Measurements from ENCODE around the gene UXS1. TPM values are rescaled to one million over a fixed set of nuclear protein-coding genes. Genes with fewer than 3 reads are reported as not detected.

Gene UXS1
- total and polyA plus RNA-seq, 2 of the 8 experiments (the other 6 are each of a cell fraction or from before 2014, with no cell fraction given) = 44.5 to 63.4 TPM

DNA sequence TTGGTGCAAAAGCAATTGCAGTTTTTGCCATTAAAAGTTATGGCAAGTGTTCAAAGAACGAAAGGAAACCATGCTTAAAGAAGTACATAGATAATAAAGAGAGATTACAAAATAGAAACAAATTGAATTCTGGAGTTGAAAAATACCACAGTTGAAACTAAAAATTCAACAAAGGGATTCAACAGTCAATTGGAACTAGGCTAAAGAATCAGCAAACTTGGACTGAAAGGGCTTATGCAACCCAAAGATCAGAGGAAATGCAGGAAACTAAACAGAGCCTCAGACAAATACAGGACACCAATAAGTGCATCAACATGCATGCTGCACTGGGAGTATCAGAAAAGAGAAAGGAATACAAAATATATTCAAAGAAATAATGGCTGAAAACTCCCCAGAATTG is 40.3 kb downstream of the UXS1 start:
- no peak overlapping the region for H3K4ac ChIP-seq (replicated peaks; ENCODE audit: insufficient read length, low read depth, low read length)
- no peak overlapping the region for H4K8ac ChIP-seq (ENCODE audit: extremely low read depth, insufficient read depth, low read length)
- no peak overlapping the region for H2AK5ac ChIP-seq (ENCODE audit: low read depth, low read length)
- no peak overlapping the region for H2BK12ac ChIP-seq (ENCODE audit: low read depth, low read length)
- H2BK120ac ChIP-seq (replicated peaks; ENCODE audit: low read depth, low read length) = no peak overlapping the region
- DNase-seq (ENCODE audit: low read depth in 1 of 2, low spot score in 2 of 2) (no peak), FAIRE-seq (no peak)
- no peaks in the 10 kb centered on the region for H3K79me1 ChIP-seq (ENCODE audit: low read depth, low read length)
- no peak overlapping the region for H3K14ac ChIP-seq (ENCODE audit: insufficient read length)
- H3K18ac ChIP-seq (ENCODE audit: extremely low read depth, low read length) = no peak overlapping the region
- no peaks in the 10 kb centered on the region for H3K27me3 ChIP-seq (replicated peaks in 1 of 4; ENCODE audit: control insufficient read depth in 3 of 4, extremely low read depth in 1 of 4, insufficient read depth in 3 of 4, low read length in 3 of 4)
- no peak overlapping the region for H3K4me3 ChIP-seq (ENCODE audit: extremely low read depth in 1 of 4, insufficient read depth in 2 of 4, low read depth in 3 of 4, low read length in 4 of 4)
- no peak overlapping the region for H2BK15ac ChIP-seq (ENCODE audit: low read length)
- H4K20me1 ChIP-seq (replicated peaks in 1 of 2; ENCODE audit: control insufficient read depth in 1 of 2, insufficient read depth in 2 of 2, low read length in 2 of 2) = no peaks in the 10 kb centered on the region
- H2BK5ac ChIP-seq (ENCODE audit: low read depth, low read length) = no peak overlapping the region
- 100% methylated on average over 1 of the region's 1 CpG; no CpG with 5 or more reads in 1 of the 2 experiments for WGBS, 2 experiments (ENCODE audit: extremely low coverage in 1 of 2, insufficient coverage in 1 of 2, insufficient read length in 1 of 2, insufficient replicate concordance in 2 of 2, low coverage in 1 of 2, low lambda C conversion rate in 2 of 2, missing lambda C conversion rate in 1 of 2)
- H2AFZ ChIP-seq (ENCODE audit: low read length) = no peak overlapping the region
- peaks cover 0 to 22% (median 11%) of the 10 kb centered on the region in 4 experiments; a peak in 7 of 8 replicates for H3K36me3 ChIP-seq (ENCODE audit: control insufficient read depth in 2 of 4, insufficient read depth in 4 of 4, low read length in 3 of 4)
- H3K27ac ChIP-seq (ENCODE audit: low read depth, low read length) = no peak overlapping the region
- H3K56ac ChIP-seq (replicated peaks; ENCODE audit: insufficient read length, low read depth, low read length) = no peak overlapping the region
- no peak overlapping the region for H2BK20ac ChIP-seq (ENCODE audit: low read length)
- no peaks in the 10 kb centered on the region for H3K23me2 ChIP-seq (ENCODE audit: low read depth, low read length)
- H3K4me2 ChIP-seq (ENCODE audit: insufficient read depth in 1 of 2, low read depth in 2 of 2, low read length in 2 of 2) = no peak overlapping the region
- CTCF ChIA-PET (ENCODE audit: partially characterized antibody) = interaction anchor here (1.7 kb wide), 1 partner anchor 14 kb away, joined by 4 read pairs; no protein-coding TSS in a partner anchor
- H3K4me1 ChIP-seq (replicated peaks in 1 of 4; ENCODE audit: control insufficient read depth in 3 of 4, insufficient read depth in 4 of 4, low read length in 3 of 4) = no peaks in the 10 kb centered on the region
- POLR2A ChIA-PET (ENCODE audit: partially characterized antibody) = no interaction called here
- TF ChIP-seq EGR1 (IDR thresholded peaks at IDR 0.05; ENCODE audit: borderline replicate concordance, low read depth, low read length) (no peak), SP4 (IDR thresholded peaks at IDR 0.05; ENCODE audit: low read length) (no peak), RXRA (IDR thresholded peaks at IDR 0.05; ENCODE audit: insufficient read depth, low read depth, low read length) (no peak), TCF12 (IDR thresholded peaks at IDR 0.05; ENCODE audit: low read depth, low read length) (no peak), HDAC6 (IDR thresholded peaks at IDR 0.05; ENCODE audit: low read depth, low read length) (no peak), RBBP5 (IDR thresholded peaks at IDR 0.05; ENCODE audit: borderline replicate concordance, low read depth, low read length) (no peak), GTF2F1 (IDR thresholded peaks at IDR 0.05; ENCODE audit: borderline replicate concordance, low read depth, low read length) (no peak), SUZ12 (IDR thresholded peaks at IDR 0.05; ENCODE audit: low read length) (no peak), BRCA1 (IDR thresholded peaks at IDR 0.05; ENCODE audit: low read depth, low read length) (no peak), FOSL1 (IDR thresholded peaks at IDR 0.05; ENCODE audit: insufficient read depth, low read depth, low read length) (no peak)
- H3K23ac ChIP-seq (ENCODE audit: insufficient read length) = no peak overlapping the region
- H3K9me3 ChIP-seq (ENCODE audit: insufficient read depth in 2 of 2, low read depth in 1 of 2, low read length in 1 of 2) = no peaks in the 10 kb centered on the region
- no peak overlapping the region for H4K91ac ChIP-seq (replicated peaks; ENCODE audit: insufficient read length, low read length)
- peaks cover 0 to 3% of the 10 kb centered on the region in 2 experiments; a peak in 1 of 4 replicates for H3K79me2 ChIP-seq (ENCODE audit: control insufficient read depth in 1 of 2, insufficient read depth in 2 of 2, low read length in 2 of 2)
- no peak overlapping the region for H3K9ac ChIP-seq (replicated peaks in 1 of 4; ENCODE audit: extremely low read depth in 1 of 4, low read depth in 3 of 4, low read length in 3 of 4)
- H4K5ac ChIP-seq (ENCODE audit: insufficient read length, low read depth, low read length) = no peak overlapping the region

Data from H1 (cell line).